WI38 (cell line): ENCODE data around the gene ERP29.

Experiments
- H3K4me3 ChIP-seq: 2 replicates; pipeline ENCODE4 v1.5.1; 2011; ENCODE audit warnings: low read depth, mild to moderate bottlenecking, control low read depth, low read length
- TF ChIP-seq, protein P1 (sequence below): IDR thresholded peaks from 2 replicates; pipeline ENCODE4 v1.5.1; 2012; ENCODE audit warnings: low read depth, mild to moderate bottlenecking, control low read depth, low read length

Gene ERP29

DNA sequence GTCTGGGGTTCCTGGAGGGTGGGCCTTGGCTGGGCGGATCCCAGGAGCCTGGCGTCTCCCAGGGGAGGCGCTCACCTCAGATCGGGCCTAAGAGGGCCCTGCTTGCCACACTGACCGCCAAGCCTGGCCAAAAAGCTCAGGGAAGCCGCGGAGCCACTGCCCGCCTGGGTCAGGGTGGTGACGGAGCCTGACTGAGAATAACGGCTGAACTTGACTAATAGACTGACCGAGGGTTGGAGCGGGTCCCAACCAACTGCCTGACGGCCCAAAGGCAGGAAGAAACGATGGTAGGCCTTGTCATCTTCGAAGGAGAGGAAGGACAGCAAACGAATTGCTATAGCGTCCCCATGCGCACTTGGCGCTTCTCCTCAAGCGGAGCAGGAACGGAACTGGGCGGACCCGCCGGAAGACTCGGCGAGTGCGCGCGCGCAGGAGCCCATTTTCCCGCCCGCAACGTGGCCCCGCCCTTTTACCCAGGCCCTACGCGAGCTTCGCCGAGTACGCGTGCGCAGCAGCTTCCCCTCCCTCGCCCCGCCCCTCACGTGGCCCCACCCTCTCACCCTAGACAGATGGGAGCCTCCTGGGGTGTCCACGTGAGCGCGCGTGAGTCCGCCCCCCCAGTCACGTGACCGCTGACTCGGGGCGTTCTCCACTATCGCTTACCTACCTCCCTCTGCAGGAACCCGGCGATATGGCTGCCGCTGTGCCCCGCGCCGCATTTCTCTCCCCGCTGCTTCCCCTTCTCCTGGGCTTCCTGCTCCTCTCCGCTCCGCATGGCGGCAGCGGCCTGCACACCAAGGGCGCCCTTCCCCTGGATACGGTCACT is at the start of gene ERP29, which contains the start of gene TMEM116:
TSS of gene ERP29 (plus strand) at position 652 of the 826 bp plus-strand sequence. CDS start at position 692, 40 bp downstream.
TSS of gene TMEM116 (minus strand) at position 391 of the 826 bp plus-strand sequence. CDS start 7,895 bp downstream, outside the sequence.
- peak within 1 kb of the TSS; percentile 96 for H3K4me3 ChIP-seq
- TF ChIP-seq, protein P1, sequence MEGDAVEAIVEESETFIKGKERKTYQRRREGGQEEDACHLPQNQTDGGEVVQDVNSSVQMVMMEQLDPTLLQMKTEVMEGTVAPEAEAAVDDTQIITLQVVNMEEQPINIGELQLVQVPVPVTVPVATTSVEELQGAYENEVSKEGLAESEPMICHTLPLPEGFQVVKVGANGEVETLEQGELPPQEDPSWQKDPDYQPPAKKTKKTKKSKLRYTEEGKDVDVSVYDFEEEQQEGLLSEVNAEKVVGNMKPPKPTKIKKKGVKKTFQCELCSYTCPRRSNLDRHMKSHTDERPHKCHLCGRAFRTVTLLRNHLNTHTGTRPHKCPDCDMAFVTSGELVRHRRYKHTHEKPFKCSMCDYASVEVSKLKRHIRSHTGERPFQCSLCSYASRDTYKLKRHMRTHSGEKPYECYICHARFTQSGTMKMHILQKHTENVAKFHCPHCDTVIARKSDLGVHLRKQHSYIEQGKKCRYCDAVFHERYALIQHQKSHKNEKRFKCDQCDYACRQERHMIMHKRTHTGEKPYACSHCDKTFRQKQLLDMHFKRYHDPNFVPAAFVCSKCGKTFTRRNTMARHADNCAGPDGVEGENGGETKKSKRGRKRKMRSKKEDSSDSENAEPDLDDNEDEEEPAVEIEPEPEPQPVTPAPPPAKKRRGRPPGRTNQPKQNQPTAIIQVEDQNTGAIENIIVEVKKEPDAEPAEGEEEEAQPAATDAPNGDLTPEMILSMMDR = peak; percentile 51

DNA sequence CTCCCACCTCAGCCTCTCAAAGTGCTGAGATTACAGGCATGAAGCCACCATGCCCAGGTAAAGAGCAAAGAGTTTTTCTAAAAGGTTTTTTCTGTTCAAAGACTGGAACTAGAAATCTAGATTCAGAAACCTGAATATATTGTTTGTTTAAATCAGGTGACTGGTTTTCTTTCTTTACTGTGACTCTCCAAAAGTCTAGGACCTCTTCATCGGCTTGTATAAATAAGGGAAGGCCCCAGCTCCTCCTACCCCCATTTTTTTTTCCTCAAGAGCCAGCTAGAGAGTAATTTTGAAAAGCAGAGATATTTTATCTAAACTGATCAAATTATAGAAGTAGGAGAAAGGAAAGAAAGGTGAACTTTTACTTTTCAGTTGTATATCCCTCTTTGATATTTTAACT is 48.3 kb upstream of the ERP29 start:
- TF ChIP-seq, protein P1 = no peak
- H3K4me3 ChIP-seq = no peak overlapping the region

DNA sequence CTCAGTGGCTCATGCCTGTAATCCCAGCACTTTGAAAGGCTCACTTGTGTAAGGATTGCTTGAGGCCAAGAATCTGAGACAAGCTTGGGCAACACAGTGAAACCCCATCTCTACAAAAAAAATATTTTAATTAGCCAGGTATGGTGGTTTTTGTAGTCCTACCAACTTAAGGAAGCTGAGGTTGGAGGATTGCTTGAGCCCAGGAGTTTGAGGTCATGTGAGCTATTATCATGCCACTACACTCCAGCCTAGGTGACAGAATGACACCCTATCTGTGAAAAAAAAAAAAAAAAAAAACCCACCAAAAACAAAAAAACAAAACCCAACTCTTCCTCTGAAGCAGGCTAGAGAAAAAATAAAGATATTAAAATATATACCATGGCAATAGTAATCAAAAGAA is 41.4 kb upstream of the ERP29 start:
- H3K4me3 ChIP-seq = no peak overlapping the region
- TF ChIP-seq, protein P1 = no peak

DNA sequence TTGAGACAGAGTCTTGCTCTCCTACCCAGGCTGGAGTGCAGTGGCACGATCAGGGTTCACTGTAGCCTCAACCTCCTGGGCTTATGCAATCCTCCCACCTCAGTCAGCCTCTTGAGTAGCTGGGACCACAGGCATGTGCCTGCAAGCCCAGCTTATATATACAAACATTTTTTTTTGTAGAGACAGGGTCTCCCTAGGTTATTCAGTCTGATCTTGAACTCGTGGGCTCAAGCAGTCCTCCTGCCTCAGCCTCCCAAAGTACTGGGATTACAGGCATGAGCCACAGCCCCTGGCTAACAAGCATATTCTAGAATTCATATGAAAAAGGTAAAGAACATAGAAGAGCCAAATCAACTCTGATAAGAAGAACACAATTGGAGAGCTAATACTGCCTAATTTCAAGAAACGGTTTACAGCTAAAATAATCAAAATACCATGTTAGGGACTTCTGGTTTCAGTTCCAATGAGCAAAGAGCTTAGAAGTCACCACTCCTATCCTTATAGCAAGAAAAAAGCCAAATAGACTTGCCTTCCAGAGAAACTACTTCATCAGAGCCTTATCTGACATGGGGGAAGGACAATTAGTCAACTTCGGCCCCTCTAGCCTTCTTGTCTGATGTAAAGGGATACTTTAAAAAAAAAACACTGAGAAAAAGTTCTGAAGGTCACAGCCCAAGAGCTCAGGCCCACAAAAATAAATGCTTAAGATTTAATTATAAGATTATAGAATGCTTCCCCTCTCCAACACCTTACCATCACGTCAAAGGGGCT is 37.9 kb upstream of the ERP29 start:
- no peak overlapping the region for H3K4me3 ChIP-seq
- TF ChIP-seq, protein P1 = no peak

- no peak overlapping the region for H3K4me3 ChIP-seq
- TF ChIP-seq, protein P1 = no peak
Observed at GRCh38 chr12:111976291-111976690, 36.9 kb upstream of the ERP29 start.

DNA sequence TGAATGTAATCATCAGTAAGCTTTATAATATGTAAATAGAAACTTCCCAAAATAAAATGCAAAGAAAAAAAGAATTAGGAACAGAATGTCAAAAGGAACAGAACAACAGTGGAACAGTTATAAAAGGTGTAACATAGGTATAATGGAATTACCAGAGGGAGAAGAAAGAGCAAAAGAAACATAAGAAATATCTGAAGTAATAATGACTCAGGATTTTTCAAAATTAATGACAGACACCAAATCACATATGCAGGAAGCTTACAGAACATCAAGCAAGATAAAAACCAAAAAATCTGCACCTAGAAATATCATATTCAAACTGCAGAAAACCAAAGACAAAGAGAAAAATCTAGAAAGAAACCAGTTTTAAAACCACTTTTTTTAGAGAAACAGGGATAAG is 36.4 kb upstream of the ERP29 start:
- no peak overlapping the region for H3K4me3 ChIP-seq
- TF ChIP-seq, protein P1 = no peak

DNA sequence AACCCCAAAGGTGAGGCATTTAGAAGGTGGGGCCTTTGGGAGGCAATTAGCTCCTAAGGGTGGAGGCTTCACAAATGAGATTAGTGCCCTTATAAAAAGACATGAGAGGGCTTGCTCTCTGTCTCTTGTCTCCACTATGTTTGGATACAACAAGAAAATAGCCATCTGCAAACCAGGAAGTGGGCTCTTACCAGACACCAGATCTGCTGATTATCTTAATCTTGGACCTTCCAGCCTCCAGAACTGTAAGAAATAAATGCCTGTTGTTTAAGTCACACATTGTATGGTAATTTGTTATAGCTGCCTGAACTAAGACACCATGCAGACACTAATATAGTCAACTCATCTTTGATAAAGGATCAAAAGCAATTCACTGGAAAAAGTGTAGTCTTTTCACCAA is 34.7 kb upstream of the ERP29 start:
- TF ChIP-seq, protein P1 = no peak
- H3K4me3 ChIP-seq = no peak overlapping the region
